HG03196 (cell line): ENCODE measurements around the gene KYAT1.

Experiments
- ATAC-seq: cut with Tn5 transposase; IDR thresholded peaks from one replicate; pipeline ENCODE4 v1.9.1; 2021; ENCODE audit not compliant: unreplicated experiment

KYAT1 gene

GRCh38 chr9:128786681-128787601 is 94.8 kb downstream of the KYAT1 start, which contains the start of gene TBC1D13:
TBC1D13 (plus strand) TSS chr9:128787253; CDS start chr9:128787354, 101 bp downstream.
- ATAC-seq = peak; percentile 83

DNA sequence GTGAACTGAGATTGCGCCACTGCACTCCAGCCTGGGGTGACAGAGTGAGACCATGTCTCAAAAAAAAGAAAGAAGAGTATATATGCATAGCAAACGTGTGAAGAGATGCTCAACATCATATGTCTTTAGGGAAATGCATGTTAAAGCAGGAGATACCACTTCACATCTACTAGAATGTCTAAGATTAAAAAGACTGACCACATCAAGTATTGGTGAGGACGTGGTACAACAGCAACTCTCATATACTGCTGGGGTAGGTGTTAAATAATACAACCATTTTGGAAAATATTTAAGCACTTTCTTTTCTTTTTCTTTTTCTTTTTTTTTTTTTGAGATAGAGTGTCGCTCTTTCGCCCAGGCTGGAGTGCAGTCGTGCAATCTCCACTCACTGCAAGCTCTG is 96.3 kb downstream of the KYAT1 start:
- ATAC-seq = no peak
